ENCODE measurements around the gene NCOA7.

The NCOA7 gene

GRCh38 chr6:125742464-125743120, 48.2 kb upstream of the NCOA7 start:
- Histone ChIP-seq H4K20me1 (ENCODE audit: low read depth, low read length) (no peaks in the 10 kb centered on the region), H3K79me2 (ENCODE audit: insufficient read depth, low read length) (no peaks in the 10 kb centered on the region), H3K9me3 (ENCODE audit: insufficient read depth, low read length) (no peaks in the 10 kb centered on the region), H3F3A (ENCODE audit: insufficient read depth) (peaks cover 9% of the 10 kb centered on the region), H3K4me3 (ENCODE audit: insufficient read depth, low read length, poor library complexity, severe bottlenecking) (no peak overlapping the region), H3K4me2 (ENCODE audit: low read depth, low read length, poor library complexity, severe bottlenecking) (no peak overlapping the region), H3K36me3 (ENCODE audit: low read length) (no peaks in the 10 kb centered on the region), H3K9ac (ENCODE audit: low read length) (no peak overlapping the region), H3K27me3 (ENCODE audit: low read length) (no peaks in the 10 kb centered on the region), H3K27ac (ENCODE audit: low read depth, low read length) (no peak overlapping the region), H2AFZ (ENCODE audit: low read depth, low read length, severe bottlenecking) (no peak overlapping the region), H3K9me2 (replicated peaks; ENCODE audit: insufficient read depth, low read length) (no peaks in the 10 kb centered on the region)
- TF ChIP-seq EZH2phosphoT487 (conservative IDR thresholded peaks at IDR 0.05; ENCODE audit: low read length) (no peak), CTCF (IDR thresholded peaks at IDR 0.05; ENCODE audit: insufficient read depth, low read length, poor library complexity, severe bottlenecking) (no peak)

- Histone ChIP-seq H3K27ac (ENCODE audit: low read depth, low read length) (no peak overlapping the region), H3K27me3 (ENCODE audit: low read length) (no peaks in the 10 kb centered on the region), H2AFZ (ENCODE audit: low read depth, low read length, severe bottlenecking) (no peak overlapping the region), H3K79me2 (ENCODE audit: insufficient read depth, low read length) (no peaks in the 10 kb centered on the region), H3F3A (ENCODE audit: insufficient read depth) (peaks cover 9% of the 10 kb centered on the region), H3K9me2 (replicated peaks; ENCODE audit: insufficient read depth, low read length) (no peaks in the 10 kb centered on the region), H3K4me3 (ENCODE audit: insufficient read depth, low read length, poor library complexity, severe bottlenecking) (no peak overlapping the region), H3K4me2 (ENCODE audit: low read depth, low read length, poor library complexity, severe bottlenecking) (no peak overlapping the region), H4K20me1 (ENCODE audit: low read depth, low read length) (no peaks in the 10 kb centered on the region), H3K9ac (ENCODE audit: low read length) (no peak overlapping the region), H3K36me3 (ENCODE audit: low read length) (no peaks in the 10 kb centered on the region), H3K9me3 (ENCODE audit: insufficient read depth, low read length) (no peaks in the 10 kb centered on the region)
- TF ChIP-seq EZH2phosphoT487 (conservative IDR thresholded peaks at IDR 0.05; ENCODE audit: low read length) = no peak
- TF ChIP-seq CTCF (IDR thresholded peaks at IDR 0.05; ENCODE audit: insufficient read depth, low read length, poor library complexity, severe bottlenecking) = no peak
These were observed 47.2 kb upstream of the NCOA7 start for GRCh38 chr6:125743604-125744003.

- H3K9me2 ChIP-seq (replicated peaks; ENCODE audit: insufficient read depth, low read length) = no peaks in the 10 kb centered on the region
- H3K27ac ChIP-seq (ENCODE audit: low read depth, low read length) = no peak overlapping the region
- peaks cover 11% of the 10 kb centered on the region for H3F3A ChIP-seq (ENCODE audit: insufficient read depth)
- no peaks in the 10 kb centered on the region for H4K20me1 ChIP-seq (ENCODE audit: low read depth, low read length)
- no peaks in the 10 kb centered on the region for H3K27me3 ChIP-seq (ENCODE audit: low read length)
- H3K36me3 ChIP-seq (ENCODE audit: low read length) = no peaks in the 10 kb centered on the region
- no peak overlapping the region for H3K4me3 ChIP-seq (ENCODE audit: insufficient read depth, low read length, poor library complexity, severe bottlenecking)
- TF ChIP-seq EZH2phosphoT487 (conservative IDR thresholded peaks at IDR 0.05; ENCODE audit: low read length) (no peak), CTCF (IDR thresholded peaks at IDR 0.05; ENCODE audit: insufficient read depth, low read length, poor library complexity, severe bottlenecking) (no peak)
- no peak overlapping the region for H3K9ac ChIP-seq (ENCODE audit: low read length)
- no peak overlapping the region for H2AFZ ChIP-seq (ENCODE audit: low read depth, low read length, severe bottlenecking)
- no peaks in the 10 kb centered on the region for H3K9me3 ChIP-seq (ENCODE audit: insufficient read depth, low read length)
- no peaks in the 10 kb centered on the region for H3K79me2 ChIP-seq (ENCODE audit: insufficient read depth, low read length)
- no peak overlapping the region for H3K4me2 ChIP-seq (ENCODE audit: low read depth, low read length, poor library complexity, severe bottlenecking)
These were observed 45.3 kb upstream of the NCOA7 start for GRCh38 chr6:125745281-125746018.

Measured in SU-DHL-6 (cell line).